Transverse colon (tissue), 4 donors: Measurements from ENCODE around the gene CDH13. TPM values are rescaled to one million over a fixed set of nuclear protein-coding genes. Genes with fewer than 3 reads are reported as not detected.

Source experiments
- DNase-seq: peaks from one replicate; pipeline ENCODE4 v3.0.0-alpha.2; 2019
- H3K27ac ChIP-seq, 4 donors: fragments of 200-600 bp; sonication (generic); 2 replicates each; pipeline ENCODE4 v1.5.1; 2016 to 2018; ENCODE audit warnings: inconsistent platforms in 4 of 4
- H3K27me3 ChIP-seq: fragments of 200-600 bp; sonication (generic); 2 replicates; pipeline ENCODE4 v1.5.1; 2017; ENCODE audit warnings: inconsistent platforms
- H3K36me3 ChIP-seq, 4 donors: fragments of 200-600 bp; sonication (generic); 2 replicates each; pipeline ENCODE4 v1.5.1; 2017 to 2019; ENCODE audit warnings: inconsistent platforms in 4 of 4
- H3K4me1 ChIP-seq, 4 donors: fragments of 200-600 bp; sonication (generic); 2 replicates each; pipeline ENCODE4 v1.5.1; 2017 to 2020; ENCODE audit warnings: inconsistent platforms in 4 of 4
- H3K4me3 ChIP-seq, 4 donors: fragments of 200-600 bp; sonication (generic); 1 replicate in 1 of 4; 2 replicates in 3 of 4; pipeline versions ENCODE4 v1.5.1 to v1.6.1; 2017 to 2019; ENCODE audit warnings: inconsistent platforms in 4 of 4
- H3K9me3 ChIP-seq, 2 donors: fragments of 200-600 bp; sonication (generic); 2 replicates each; pipeline ENCODE4 v1.5.1; 2017 to 2019; ENCODE audit warnings: inconsistent platforms in 2 of 2
- EP300 ChIP-seq: sonication (generic); formaldehyde crosslinking; IDR thresholded peaks from one replicate; pipeline ENCODE4 v1.6.1; 2017; ENCODE audit warnings: antibody characterized with exemption, low read depth
- POLR2A ChIP-seq: fragments of 450-650 bp; IDR thresholded peaks from one replicate; pipeline ENCODE4 v1.6.1; 2016; ENCODE audit warnings: antibody characterized with exemption, mild to moderate bottlenecking, moderate library complexity
- POLR2AphosphoS5 ChIP-seq, 3 donors: sonication (generic); formaldehyde crosslinking; IDR thresholded peaks; one replicate each; pipeline ENCODE4 v1.6.1; 2016; ENCODE audit warnings: antibody characterized with exemption in 3 of 3
- WGBS, 2 donors: methylation state at CpG; one replicate each; pipeline ENCODE4 v1.1.5; 2018; ENCODE audit warnings: low coverage in 1 of 2; 5-methylcytosine and 5-hydroxymethylcytosine counted together
- in situ Hi-C, 4 donors: fragments of 200-750 bp; cut with MboI; loops; one replicate each; pipeline versions ENCODE4 v1.15.0 to v1.15.1; 2017; ENCODE audit warnings: low sequenced_read_pairs in 3 of 4, low pct_ligation_motif_present in 1 of 4, low pct_unique_long_range_greater_than_20kb in 1 of 4
- intact Hi-C: fragments of 100-400 bp; cut with DNase I; formaldehyde crosslinking; loops from one replicate; pipeline ENCODE4 v1.15.1; 2023; ENCODE audit warnings: low total_unique reads
- total RNA-seq, 4 donors: library from RNA; depleted of rRNA; stranded (reverse); fragments of >200 nt; gene quantifications; one replicate each; pipeline ENCODE4 v1.1.0, GENCODE V29; 2016
- TF ChIP-seq, protein P1 (sequence below), 5 experiments: fragments of 200-600 bp in 3 of 5; fragments of 450-650 bp in 2 of 5; sonication (generic) in 3 of 5; IDR thresholded peaks; 1 replicate in 2 of 5; 2 replicates in 3 of 5; pipeline ENCODE4 v1.5.1; 2016 to 2017; ENCODE audit warnings: antibody characterized with exemption in 5 of 5, inconsistent platforms in 3 of 5, mild to moderate bottlenecking in 2 of 5, moderate library complexity in 1 of 5

The CDH13 gene
- total RNA-seq, 4 donors from 2014 or later, result 3.8 to 28.1 (median 5.8) TPM

DNA sequence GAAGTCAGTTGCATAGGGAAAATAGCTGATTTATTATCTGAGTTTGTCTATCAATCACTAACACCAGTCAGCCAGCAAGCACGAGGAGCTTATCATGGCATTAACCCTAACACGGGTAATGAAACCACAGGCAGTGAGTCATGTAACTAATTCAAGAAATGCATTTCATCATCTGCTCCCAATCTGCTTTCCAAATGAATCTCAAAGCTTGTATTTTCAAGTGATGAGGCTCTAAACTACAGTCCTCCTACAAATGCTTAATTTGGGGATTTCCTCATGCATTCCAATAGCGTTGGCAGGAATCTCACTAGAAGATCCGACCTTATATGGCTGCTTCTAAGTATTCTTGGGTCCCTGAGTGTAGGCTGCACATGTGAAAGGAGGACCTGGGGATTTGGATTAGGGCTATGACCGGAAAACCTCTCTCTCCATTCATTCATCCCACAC, 1062.6 kb downstream of the CDH13 start:
- DNase-seq, result no peak
- 40 to 42% methylated on average over 1 to 5 of the region's 5 CpGs for WGBS, 2 donors

DNA sequence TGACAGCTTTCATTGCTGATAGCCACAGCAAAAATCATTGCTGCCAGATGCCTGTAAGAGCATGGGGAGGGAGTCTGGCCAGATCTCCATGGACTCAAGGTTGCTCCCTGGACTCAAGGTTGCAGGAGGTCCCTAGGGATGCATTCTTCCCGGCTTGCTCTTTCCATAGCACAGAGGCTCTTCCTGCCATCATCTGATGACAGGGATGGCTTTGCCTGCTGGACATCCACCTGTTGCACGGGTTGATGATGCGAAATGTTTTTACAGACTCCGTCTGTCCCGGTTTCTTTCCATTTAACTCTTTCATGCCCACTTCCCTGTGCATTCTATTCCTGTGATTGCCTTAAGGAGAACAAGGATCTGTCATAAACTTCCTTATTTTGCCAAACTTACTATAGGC, 1065.5 kb downstream of the CDH13 start:
- TF ChIP-seq, protein P1, sequence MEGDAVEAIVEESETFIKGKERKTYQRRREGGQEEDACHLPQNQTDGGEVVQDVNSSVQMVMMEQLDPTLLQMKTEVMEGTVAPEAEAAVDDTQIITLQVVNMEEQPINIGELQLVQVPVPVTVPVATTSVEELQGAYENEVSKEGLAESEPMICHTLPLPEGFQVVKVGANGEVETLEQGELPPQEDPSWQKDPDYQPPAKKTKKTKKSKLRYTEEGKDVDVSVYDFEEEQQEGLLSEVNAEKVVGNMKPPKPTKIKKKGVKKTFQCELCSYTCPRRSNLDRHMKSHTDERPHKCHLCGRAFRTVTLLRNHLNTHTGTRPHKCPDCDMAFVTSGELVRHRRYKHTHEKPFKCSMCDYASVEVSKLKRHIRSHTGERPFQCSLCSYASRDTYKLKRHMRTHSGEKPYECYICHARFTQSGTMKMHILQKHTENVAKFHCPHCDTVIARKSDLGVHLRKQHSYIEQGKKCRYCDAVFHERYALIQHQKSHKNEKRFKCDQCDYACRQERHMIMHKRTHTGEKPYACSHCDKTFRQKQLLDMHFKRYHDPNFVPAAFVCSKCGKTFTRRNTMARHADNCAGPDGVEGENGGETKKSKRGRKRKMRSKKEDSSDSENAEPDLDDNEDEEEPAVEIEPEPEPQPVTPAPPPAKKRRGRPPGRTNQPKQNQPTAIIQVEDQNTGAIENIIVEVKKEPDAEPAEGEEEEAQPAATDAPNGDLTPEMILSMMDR (IDR thresholded peaks at IDR 0.05), result no peak
- TF ChIP-seq EP300, result no peak
- WGBS, 2 donors, result 26 to 38% methylated on average over 2 to 5 of the region's 5 CpGs
- intact Hi-C loops, result no loop called here
- Histone ChIP-seq H3K27ac (no peak overlapping the region), H3K27me3 (no peaks in the 10 kb centered on the region), H3K4me1 (peaks cover 0 to 6% (median 0%) of the 10 kb centered on the region in 4 donors), H3K36me3 (no peaks in the 10 kb centered on the region), H3K9me3 (no peaks in the 10 kb centered on the region), H3K4me3 (no peak overlapping the region)
- DNase-seq, result no peak
- in situ Hi-C loops, result no loop called here

More for the DNA sequence above, 1062.6 kb downstream of the CDH13 start:
- Histone ChIP-seq H3K9me3 (no peaks in the 10 kb centered on the region), H3K27me3 (no peaks in the 10 kb centered on the region), H3K36me3 (no peaks in the 10 kb centered on the region), H3K4me1 (peaks cover 0 to 6% (median 0%) of the 10 kb centered on the region in 4 donors), H3K27ac (no peak overlapping the region), H3K4me3 (no peak overlapping the region)
- in situ Hi-C loops, result no loop called here
- TF ChIP-seq POLR2AphosphoS5 (IDR thresholded peaks at IDR 0.05), result peak in 1 of 3 donors; percentile 33
- TF ChIP-seq EP300, result no peak
- intact Hi-C loops, result no loop called here

DNA sequence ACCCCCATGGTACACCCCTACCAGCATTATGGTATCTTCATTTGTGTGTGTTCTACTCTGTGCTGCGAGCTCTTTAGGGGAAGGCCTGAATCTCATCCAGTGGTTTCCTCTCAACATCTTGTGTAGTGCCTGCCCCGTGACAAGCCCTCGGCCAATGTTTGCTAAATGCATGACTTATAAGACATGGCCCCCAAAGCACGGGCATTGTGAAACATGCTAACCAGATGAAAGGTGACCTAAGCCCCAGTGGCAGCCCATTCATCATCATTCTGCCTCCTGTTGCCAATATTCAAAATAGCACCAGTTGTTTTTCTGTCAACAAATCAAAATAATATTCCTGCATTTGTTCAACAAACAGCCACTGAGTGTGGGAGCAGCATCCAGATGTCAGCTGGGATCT, 1072.2 kb downstream of the CDH13 start:
- in situ Hi-C loops (no loop called here), intact Hi-C loops (no loop called here)
- Histone ChIP-seq H3K9me3 (no peaks in the 10 kb centered on the region), H3K4me1 (no peaks in the 10 kb centered on the region), H3K36me3 (no peaks in the 10 kb centered on the region), H3K27me3 (no peaks in the 10 kb centered on the region), H3K27ac (no peak overlapping the region), H3K4me3 (no peak overlapping the region)
- DNase-seq, result no peak
- TF ChIP-seq EP300 (no peak), POLR2A (no peak), POLR2AphosphoS5 (IDR thresholded peaks at IDR 0.05) (no peak)
- TF ChIP-seq, protein P1 (IDR thresholded peaks at IDR 0.05), result no peak
- 80% methylated on average over 4 of the region's 4 CpGs; no CpG with 5 or more reads in 1 of the 2 donors for WGBS, 2 donors

DNA sequence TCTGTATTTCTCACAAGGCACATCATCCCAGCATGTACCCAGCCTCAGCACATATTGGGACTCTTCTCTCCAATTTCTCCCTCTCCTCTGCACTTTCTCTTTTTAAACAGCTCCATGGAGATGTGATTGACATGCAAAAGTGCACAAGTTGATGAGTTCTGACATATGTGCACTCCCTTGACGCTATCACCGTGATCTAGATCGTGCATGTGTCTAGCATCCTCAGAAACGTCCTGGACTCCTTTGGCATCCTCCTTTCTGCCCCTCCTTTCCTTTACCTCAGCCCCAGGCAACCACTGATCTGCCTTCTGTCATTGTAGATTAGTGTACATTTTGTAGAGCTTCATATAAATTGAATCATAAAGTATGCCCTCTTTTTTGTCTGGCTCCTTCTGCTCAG, 1073.0 kb downstream of the CDH13 start:
- no peaks in the 10 kb centered on the region for H3K36me3 ChIP-seq
- no peaks in the 10 kb centered on the region for H3K27me3 ChIP-seq
- TF ChIP-seq POLR2A (no peak), EP300 (no peak), POLR2AphosphoS5 (IDR thresholded peaks at IDR 0.05) (no peak)
- TF ChIP-seq, protein P1 (IDR thresholded peaks at IDR 0.05), result no peak
- DNase-seq, result no peak
- in situ Hi-C loops (no loop called here), intact Hi-C loops (no loop called here)
- no peaks in the 10 kb centered on the region for H3K4me1 ChIP-seq
- 0 to 67% methylated on average over 1 to 4 of the region's 4 CpGs for WGBS, 2 donors
- H3K4me3 ChIP-seq, result no peak overlapping the region
- no peak overlapping the region for H3K27ac ChIP-seq
- H3K9me3 ChIP-seq, result no peaks in the 10 kb centered on the region

DNA sequence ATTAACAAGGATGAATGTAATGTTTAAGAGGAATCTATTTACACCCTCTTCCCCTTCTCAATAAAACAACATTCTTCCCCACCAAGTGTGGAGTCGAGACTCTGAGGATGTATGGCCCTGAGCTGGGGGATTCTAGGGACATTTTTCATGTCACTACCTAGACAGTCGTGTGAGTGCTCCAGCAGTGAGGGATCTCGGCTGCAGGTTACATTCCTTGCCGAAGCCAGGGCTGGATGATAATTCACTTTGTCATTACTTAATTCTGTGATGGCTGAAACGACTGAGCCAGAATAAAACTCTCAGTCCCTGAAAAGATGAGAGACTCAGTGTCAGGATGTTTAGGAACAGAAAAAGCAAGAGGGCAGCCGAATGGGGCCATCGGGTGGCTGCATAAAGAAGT, 1074.1 kb downstream of the CDH13 start:
- TF ChIP-seq POLR2A (no peak), EP300 (no peak), POLR2AphosphoS5 (IDR thresholded peaks at IDR 0.05) (no peak)
- TF ChIP-seq, protein P1 (IDR thresholded peaks at IDR 0.05), result no peak
- H3K36me3 ChIP-seq, result no peaks in the 10 kb centered on the region
- no peak for DNase-seq
- H3K4me1 ChIP-seq, result no peaks in the 10 kb centered on the region
- H3K4me3 ChIP-seq, result no peak overlapping the region
- no peak overlapping the region for H3K27ac ChIP-seq
- intact Hi-C loops (no loop called here), in situ Hi-C loops (no loop called here)
- H3K27me3 ChIP-seq, result no peaks in the 10 kb centered on the region
- H3K9me3 ChIP-seq, result no peaks in the 10 kb centered on the region
- 76 to 79% methylated on average over 5 to 7 of the region's 7 CpGs for WGBS, 2 donors
